ENCODE measurements around the gene TMEM150A.

TMEM150A gene

DNA sequence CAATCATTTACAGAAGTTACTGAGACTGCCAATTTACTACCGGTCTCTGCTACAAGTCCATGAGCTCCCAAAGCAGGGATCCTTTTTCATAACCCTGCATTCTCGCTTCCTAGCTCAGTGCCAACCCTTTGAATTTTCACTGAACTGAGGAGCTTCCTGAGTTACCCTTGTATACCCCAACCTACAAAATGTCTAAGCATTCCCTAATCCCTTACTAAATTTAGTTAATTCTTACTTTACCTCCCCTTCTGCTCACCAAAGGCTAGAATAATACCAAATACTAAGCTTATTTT lies 53.9 kb downstream of the TMEM150A start:
- TF ChIP-seq, protein P1, sequence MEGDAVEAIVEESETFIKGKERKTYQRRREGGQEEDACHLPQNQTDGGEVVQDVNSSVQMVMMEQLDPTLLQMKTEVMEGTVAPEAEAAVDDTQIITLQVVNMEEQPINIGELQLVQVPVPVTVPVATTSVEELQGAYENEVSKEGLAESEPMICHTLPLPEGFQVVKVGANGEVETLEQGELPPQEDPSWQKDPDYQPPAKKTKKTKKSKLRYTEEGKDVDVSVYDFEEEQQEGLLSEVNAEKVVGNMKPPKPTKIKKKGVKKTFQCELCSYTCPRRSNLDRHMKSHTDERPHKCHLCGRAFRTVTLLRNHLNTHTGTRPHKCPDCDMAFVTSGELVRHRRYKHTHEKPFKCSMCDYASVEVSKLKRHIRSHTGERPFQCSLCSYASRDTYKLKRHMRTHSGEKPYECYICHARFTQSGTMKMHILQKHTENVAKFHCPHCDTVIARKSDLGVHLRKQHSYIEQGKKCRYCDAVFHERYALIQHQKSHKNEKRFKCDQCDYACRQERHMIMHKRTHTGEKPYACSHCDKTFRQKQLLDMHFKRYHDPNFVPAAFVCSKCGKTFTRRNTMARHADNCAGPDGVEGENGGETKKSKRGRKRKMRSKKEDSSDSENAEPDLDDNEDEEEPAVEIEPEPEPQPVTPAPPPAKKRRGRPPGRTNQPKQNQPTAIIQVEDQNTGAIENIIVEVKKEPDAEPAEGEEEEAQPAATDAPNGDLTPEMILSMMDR (IDR thresholded peaks at IDR 0.05; ENCODE audit: insufficient read depth, low read depth, low read length, missing control alignments) = no peak
- DNase-seq (ENCODE audit: low read depth) = no peak
- no peak overlapping the region for H3K4me3 ChIP-seq (ENCODE audit: low read length)

Measured in epithelial cell of esophagus (primary cell).